K562 treated with DMSO at 1 percent for 12 hours (cell line): ENCODE results near the gene RRP7A. TPM values are rescaled to one million over a fixed set of nuclear protein-coding genes. Genes with fewer than 3 reads are reported as not detected.

Experiments used
- total RNA-seq: library from RNA; unstranded; fragments of 300-600 nt; gene quantifications from 2 replicates; pipeline ENCODE4 v1.2.3, GENCODE V29; 2022; ENCODE audit not compliant: insufficient read depth

Gene RRP7A
- total RNA-seq = 14.4 and 17.3 TPM in 2 replicates

GRCh38 chr22:42519525-42520401 lies at the start of gene RRP7A:
RRP7A (minus strand) TSS chr22:42519796; CDS start chr22:42519786, 10 bp downstream.

GRCh38 chr22:42553475-42554361 lies 34.1 kb upstream of the RRP7A start, which contains the start of gene SERHL2:
SERHL2 (plus strand) TSS chr22:42553956; CDS start chr22:42554021, 65 bp downstream.

Other genes with a start within 250 kb of the RRP7A start
- gene TCF20, start 249.1 kb downstream of the RRP7A start, total RNA-seq = 6.0 and 20.4 TPM in 2 replicates
- not detected in 2 replicates for gene NFAM1, start 87.4 kb downstream of the RRP7A start, total RNA-seq
- gene SERHL2, start 34.2 kb upstream of the RRP7A start, total RNA-seq = 9.6 and 12.5 TPM in 2 replicates
- gene POLDIP3, start 95.1 kb upstream of the RRP7A start, total RNA-seq = 24.1 and 35.5 TPM in 2 replicates
- not detected in 2 replicates for gene ATP5MGL, start 120.8 kb upstream of the RRP7A start, total RNA-seq
- gene CYB5R3, start 129.6 kb upstream of the RRP7A start, total RNA-seq = 81.2 and 93.7 TPM in 2 replicates
- not detected in 2 replicates for gene A4GALT, start 201.1 kb upstream of the RRP7A start, total RNA-seq